Glutamatergic neuron (in vitro differentiated cells): Measurements from ENCODE around the gene SDHD. TPM values are rescaled to one million over a fixed set of nuclear protein-coding genes. Genes with fewer than 3 reads are reported as not detected.

ENCODE experiments used
- DNase-seq: peaks from one replicate; pipeline ENCODE4 v3.0.0; 2022
- H3K27ac Mint-ChIP-seq: one replicate; pipeline ENCODE4 v1.8.0; 2020; ENCODE audit warnings: mild to moderate bottlenecking, mixed read lengths, inconsistent platforms; ENCODE audit not compliant: unreplicated experiment
- H3K27me3 Mint-ChIP-seq: one replicate; pipeline ENCODE4 v1.8.0; 2020; ENCODE audit warnings: mild to moderate bottlenecking, moderate library complexity, mixed read lengths, inconsistent platforms; ENCODE audit not compliant: unreplicated experiment
- H3K36me3 Mint-ChIP-seq: one replicate; pipeline ENCODE4 v1.8.0; 2020; ENCODE audit warnings: mild to moderate bottlenecking, mixed read lengths, inconsistent platforms; ENCODE audit not compliant: unreplicated experiment
- H3K4me1 Mint-ChIP-seq: one replicate; pipeline ENCODE4 v1.8.0; 2020; ENCODE audit warnings: mild to moderate bottlenecking, low read depth, mixed read lengths, inconsistent platforms; ENCODE audit not compliant: unreplicated experiment
- H3K4me3 Mint-ChIP-seq: one replicate; pipeline ENCODE4 v1.8.0; 2020; ENCODE audit warnings: mild to moderate bottlenecking, mixed read lengths, inconsistent platforms; ENCODE audit not compliant: unreplicated experiment
- H3K9me3 Mint-ChIP-seq: one replicate; pipeline ENCODE4 v1.8.0; 2020; ENCODE audit warnings: mild to moderate bottlenecking, moderate library complexity, mixed read lengths, inconsistent platforms; ENCODE audit not compliant: unreplicated experiment
- total RNA-seq: library from RNA; stranded (reverse); fragmentation: NEBNext Ultra II Directional; extraction: Animal tissue kit (Norgen Biotek cat#: 25700); gene quantifications from one replicate; pipeline ENCODE4 v1.2.1, GENCODE V29; 2021; ENCODE audit not compliant: unreplicated experiment
- TF ChIP-seq, protein P1 (sequence below): fragments of 200-600 bp; sonication (generic); IDR thresholded peaks from one replicate; pipeline ENCODE4 v1.5.0; 2021; ENCODE audit not compliant: partially characterized antibody, unreplicated experiment

SDHD gene
- total RNA-seq, 1 donor from 2014 or later: 19.7 TPM

DNA sequence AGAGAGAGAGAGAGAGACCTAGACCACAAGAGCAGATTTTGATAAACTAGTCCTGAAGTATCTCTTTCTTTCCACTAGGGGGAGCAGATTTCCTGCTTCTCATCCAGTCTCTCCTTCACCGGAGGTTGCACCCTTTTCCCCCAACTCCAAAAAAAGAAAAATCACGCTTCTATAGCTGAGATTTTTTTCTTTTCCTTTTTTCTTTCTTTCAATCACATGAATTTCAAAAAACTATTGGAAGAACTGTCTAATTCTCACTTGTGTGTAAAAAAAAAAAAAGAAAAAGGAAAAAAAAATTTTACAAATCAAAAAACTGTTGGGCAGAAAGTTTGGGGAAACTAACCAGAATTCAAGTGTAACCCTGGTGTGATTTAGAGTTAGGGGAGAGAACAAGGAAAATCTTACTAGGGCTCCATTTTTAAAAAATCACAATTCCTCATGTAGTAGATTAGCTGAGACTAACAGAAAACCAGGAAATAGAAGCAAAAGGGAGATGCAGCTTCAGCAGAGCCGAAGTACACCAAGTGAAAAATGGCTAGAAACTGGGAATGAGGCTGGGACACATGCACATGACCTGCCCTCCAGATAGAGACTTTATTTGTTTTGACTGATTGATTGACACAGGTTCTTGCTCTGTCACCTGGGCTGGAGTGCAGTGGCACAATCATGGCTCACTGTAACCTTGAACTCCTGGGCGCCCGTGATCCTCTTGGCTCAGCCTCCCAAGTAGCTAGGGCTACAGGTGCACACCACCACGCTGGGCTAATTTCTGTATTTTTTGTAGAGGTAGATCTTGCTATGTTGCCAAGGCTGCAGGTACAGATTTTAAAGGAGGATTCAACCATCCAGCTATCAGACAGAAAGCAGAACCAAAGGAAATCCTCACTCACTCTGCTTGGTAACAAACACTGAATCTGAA is 27.1 kb downstream of the SDHD start:
- Mint-ChIP-seq H3K4me1 (no peaks in the 10 kb centered on the region), H3K27me3 (no peaks in the 10 kb centered on the region), H3K9me3 (no peaks in the 10 kb centered on the region), H3K4me3 (no peak overlapping the region), H3K36me3 (peaks cover 14% of the 10 kb centered on the region), H3K27ac (no peak overlapping the region)
- TF ChIP-seq, protein P1, sequence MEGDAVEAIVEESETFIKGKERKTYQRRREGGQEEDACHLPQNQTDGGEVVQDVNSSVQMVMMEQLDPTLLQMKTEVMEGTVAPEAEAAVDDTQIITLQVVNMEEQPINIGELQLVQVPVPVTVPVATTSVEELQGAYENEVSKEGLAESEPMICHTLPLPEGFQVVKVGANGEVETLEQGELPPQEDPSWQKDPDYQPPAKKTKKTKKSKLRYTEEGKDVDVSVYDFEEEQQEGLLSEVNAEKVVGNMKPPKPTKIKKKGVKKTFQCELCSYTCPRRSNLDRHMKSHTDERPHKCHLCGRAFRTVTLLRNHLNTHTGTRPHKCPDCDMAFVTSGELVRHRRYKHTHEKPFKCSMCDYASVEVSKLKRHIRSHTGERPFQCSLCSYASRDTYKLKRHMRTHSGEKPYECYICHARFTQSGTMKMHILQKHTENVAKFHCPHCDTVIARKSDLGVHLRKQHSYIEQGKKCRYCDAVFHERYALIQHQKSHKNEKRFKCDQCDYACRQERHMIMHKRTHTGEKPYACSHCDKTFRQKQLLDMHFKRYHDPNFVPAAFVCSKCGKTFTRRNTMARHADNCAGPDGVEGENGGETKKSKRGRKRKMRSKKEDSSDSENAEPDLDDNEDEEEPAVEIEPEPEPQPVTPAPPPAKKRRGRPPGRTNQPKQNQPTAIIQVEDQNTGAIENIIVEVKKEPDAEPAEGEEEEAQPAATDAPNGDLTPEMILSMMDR: peak; percentile 74
- DNase-seq: no peak

DNA sequence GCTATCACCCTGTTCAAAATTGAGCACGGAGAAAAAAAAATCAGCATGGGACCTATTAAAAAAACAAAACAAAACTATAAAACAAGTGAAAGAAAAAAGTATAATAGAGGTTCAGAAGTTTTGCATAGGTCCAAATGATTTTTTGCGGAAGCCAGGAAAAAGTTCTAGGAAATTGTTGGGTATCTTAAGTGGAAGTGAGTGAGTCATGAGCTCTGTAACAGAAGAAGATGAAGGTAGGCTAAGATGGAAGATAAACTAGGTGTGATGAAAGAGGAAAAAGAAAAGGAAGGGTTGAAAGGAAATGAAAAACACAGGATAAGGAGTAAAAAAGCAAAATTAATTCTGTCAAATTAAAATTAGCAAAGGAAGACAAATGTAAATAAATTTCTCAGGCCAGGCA is 27.8 kb downstream of the SDHD start:
- Mint-ChIP-seq H3K27ac (no peak overlapping the region), H3K4me3 (no peak overlapping the region), H3K36me3 (peaks cover 14% of the 10 kb centered on the region), H3K27me3 (no peaks in the 10 kb centered on the region), H3K9me3 (no peaks in the 10 kb centered on the region), H3K4me1 (no peaks in the 10 kb centered on the region)
- TF ChIP-seq, protein P1: no peak
- DNase-seq: no peak

DNA sequence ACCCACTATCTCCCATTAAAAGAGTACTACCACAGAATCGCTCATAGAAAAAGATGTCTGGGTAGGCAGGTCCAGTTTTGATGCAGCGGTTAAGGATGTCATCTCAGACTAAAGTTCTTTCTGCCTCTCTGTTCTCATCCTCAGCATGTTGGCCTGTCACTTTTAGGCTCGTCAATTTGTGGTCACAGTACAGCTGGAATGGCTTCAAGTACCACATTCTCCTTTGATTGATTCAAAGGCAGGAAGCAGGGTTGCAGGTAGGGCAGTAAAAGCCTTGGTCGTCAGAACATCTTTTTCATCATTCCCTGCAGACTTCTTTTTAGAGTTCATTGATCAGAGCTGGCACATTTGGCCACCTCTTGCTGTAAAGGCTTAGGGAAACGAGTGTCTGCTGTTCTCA is 28.7 kb downstream of the SDHD start:
- Mint-ChIP-seq H3K27me3 (no peaks in the 10 kb centered on the region), H3K4me3 (no peak overlapping the region), H3K4me1 (no peaks in the 10 kb centered on the region), H3K36me3 (peaks cover 13% of the 10 kb centered on the region), H3K9me3 (no peaks in the 10 kb centered on the region), H3K27ac (no peak overlapping the region)
- DNase-seq: no peak
- TF ChIP-seq, protein P1: no peak

DNA sequence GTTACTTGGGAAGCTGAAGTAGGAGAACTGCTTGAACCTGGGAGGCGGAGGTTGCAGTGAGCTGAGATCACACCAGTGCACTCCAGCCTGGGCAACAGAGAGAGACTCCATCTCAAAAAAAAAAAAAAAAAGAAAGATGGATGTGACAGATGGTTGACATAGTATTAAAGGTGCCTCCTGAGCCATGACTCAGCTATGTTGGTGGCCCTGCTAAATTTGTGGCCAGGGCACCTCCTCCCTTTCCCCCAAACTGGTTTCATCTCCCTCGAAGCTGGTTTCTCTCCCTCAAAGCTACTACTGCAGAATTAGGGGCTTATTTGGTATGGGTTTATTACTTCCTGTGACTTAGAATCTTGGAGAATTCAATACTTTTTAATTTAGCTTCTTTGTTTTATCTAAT is 31.5 kb downstream of the SDHD start:
- Mint-ChIP-seq H3K27me3 (no peaks in the 10 kb centered on the region), H3K36me3 (peaks cover 9% of the 10 kb centered on the region), H3K27ac (no peak overlapping the region), H3K4me1 (no peaks in the 10 kb centered on the region), H3K4me3 (no peak overlapping the region), H3K9me3 (no peaks in the 10 kb centered on the region)
- no peak for DNase-seq
- TF ChIP-seq, protein P1: no peak

DNA sequence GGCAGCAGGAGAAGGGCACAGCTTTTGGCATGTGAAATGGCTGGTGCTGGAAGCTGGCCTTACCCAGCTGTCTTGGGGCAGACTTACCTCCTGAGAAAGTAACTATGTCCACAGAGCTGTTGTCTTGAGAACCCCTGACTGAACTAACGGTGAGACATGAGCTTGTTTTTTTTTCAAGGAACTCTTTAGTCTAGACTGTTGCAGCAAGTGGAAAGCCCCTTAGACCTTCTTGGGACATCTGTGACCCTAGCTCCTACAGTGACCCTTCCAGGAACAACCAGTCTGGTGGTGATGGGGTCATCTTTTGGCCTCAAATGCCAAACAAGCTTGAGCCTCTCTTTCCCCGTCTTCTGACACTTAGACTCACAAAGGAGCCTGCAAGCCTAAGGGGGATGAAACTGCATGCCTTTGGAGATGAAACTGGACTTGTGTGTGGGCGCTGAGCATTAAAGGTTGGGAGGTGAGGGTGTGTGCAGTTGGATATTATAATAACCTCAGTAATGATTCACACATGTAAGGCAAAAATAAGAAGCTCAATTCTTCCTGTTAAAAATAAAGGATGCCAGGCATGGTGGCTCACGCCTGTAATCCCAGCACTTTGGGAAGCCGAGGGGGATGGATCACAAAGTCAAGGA is 35.4 kb downstream of the SDHD start:
- Mint-ChIP-seq H3K36me3 (peaks cover 6% of the 10 kb centered on the region), H3K27ac (no peak overlapping the region), H3K27me3 (no peaks in the 10 kb centered on the region), H3K4me3 (no peak overlapping the region), H3K4me1 (no peaks in the 10 kb centered on the region), H3K9me3 (no peaks in the 10 kb centered on the region)
- DNase-seq: no peak
- TF ChIP-seq, protein P1: no peak
